ENCODE measurements around the gene NKX6-2. TPM values are rescaled to one million over a fixed set of nuclear protein-coding genes. Genes with fewer than 3 reads are reported as not detected.

NKX6-2 gene
- total RNA-seq, 4 donors from 2014 or later = not detected

DNA sequence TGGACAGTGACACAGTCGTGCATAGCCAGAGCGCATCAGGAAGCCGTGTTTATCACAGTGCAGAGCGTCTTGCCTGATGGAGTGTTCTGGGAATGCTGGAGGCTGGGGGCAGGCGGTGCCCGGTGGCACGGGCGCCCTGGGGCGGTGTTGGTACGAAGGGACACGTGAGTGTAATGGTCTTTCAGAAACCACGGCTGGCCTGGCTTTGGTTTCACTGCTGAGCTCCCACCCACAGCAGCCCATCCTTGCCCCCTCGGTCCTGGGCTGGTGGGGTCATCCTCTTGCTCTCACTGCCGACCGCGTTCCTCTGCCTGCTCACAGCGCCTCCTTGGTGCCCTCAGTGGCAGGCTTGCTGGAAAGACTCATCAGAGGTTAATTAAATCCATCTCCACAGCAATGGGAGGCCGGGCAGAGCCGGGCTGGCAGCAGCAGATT is 50.6 kb downstream of the NKX6-2 start:
- no peak for TF ChIP-seq POLR2AphosphoS5 (IDR thresholded peaks at IDR 0.05)
- TF ChIP-seq EP300 (IDR thresholded peaks at IDR 0.05) = no peak
- no peak for TF ChIP-seq POLR2A (IDR thresholded peaks at IDR 0.05; ENCODE audit: low read depth)
- TF ChIP-seq, protein P1, sequence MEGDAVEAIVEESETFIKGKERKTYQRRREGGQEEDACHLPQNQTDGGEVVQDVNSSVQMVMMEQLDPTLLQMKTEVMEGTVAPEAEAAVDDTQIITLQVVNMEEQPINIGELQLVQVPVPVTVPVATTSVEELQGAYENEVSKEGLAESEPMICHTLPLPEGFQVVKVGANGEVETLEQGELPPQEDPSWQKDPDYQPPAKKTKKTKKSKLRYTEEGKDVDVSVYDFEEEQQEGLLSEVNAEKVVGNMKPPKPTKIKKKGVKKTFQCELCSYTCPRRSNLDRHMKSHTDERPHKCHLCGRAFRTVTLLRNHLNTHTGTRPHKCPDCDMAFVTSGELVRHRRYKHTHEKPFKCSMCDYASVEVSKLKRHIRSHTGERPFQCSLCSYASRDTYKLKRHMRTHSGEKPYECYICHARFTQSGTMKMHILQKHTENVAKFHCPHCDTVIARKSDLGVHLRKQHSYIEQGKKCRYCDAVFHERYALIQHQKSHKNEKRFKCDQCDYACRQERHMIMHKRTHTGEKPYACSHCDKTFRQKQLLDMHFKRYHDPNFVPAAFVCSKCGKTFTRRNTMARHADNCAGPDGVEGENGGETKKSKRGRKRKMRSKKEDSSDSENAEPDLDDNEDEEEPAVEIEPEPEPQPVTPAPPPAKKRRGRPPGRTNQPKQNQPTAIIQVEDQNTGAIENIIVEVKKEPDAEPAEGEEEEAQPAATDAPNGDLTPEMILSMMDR (IDR thresholded peaks at IDR 0.05) = no peak
- DNase-seq (ENCODE audit: extremely low spot score) = no peak
- Histone ChIP-seq H3K4me3 (no peak overlapping the region), H3K27ac (replicated peaks in 1 of 4) (no peak overlapping the region), H3K36me3 (peaks cover 0 to 75% (median 43%) of the 10 kb centered on the region in 4 donors), H3K4me1 (peaks cover 0 to 4% (median 0%) of the 10 kb centered on the region in 4 donors), H3K9me3 (no peaks in the 10 kb centered on the region), H3K27me3 (no peaks in the 10 kb centered on the region)
- intact Hi-C loops (cut with DNase I) = no loop called here
- WGBS = 93% methylated on average over 17 of the region's 19 CpGs

DNA sequence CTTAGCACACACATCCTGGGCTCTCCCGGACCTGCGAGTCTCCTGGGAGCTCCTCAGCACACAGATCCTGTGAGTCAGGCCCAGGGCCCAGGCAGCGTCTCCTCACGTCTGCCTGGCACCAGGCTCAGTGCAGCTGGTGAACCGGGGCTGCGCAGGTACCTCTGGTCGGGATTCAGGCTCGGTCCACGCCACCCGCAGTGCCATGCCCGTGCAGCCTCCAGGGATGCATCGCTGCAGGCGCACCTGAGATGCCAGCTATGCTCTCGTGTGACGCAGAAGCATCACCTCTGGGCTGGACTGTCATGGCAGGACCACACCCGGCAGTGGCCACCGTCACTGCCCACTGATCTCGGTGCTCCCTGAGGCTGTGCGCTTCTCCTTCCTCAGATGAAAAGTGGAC is 52.0 kb downstream of the NKX6-2 start:
- H3K36me3 ChIP-seq = peaks cover 0 to 78% (median 49%) of the 10 kb centered on the region in 4 donors
- H3K4me3 ChIP-seq = no peak overlapping the region
- WGBS = 91% methylated on average over 16 of the region's 19 CpGs
- H3K27ac ChIP-seq (replicated peaks in 1 of 4) = no peak overlapping the region
- TF ChIP-seq EP300 (IDR thresholded peaks at IDR 0.05) = no peak
- TF ChIP-seq, protein P1 (IDR thresholded peaks at IDR 0.05) = no peak
- no peak for TF ChIP-seq POLR2AphosphoS5 (IDR thresholded peaks at IDR 0.05)
- no peak for TF ChIP-seq POLR2A (IDR thresholded peaks at IDR 0.05; ENCODE audit: low read depth)
- no peak for DNase-seq (ENCODE audit: extremely low spot score)
- H3K27me3 ChIP-seq = no peaks in the 10 kb centered on the region
- peaks cover 0 to 4% (median 0%) of the 10 kb centered on the region in 4 donors for H3K4me1 ChIP-seq
- H3K9me3 ChIP-seq = no peaks in the 10 kb centered on the region
- intact Hi-C loops (cut with DNase I) = no loop called here

Other genes starting within 250 kb of the NKX6-2 start
- 100 to 1,000 TPM; 234 to 301 (median 245) TPM for gene INPP5A, start 248.4 kb downstream of the NKX6-2 start, total RNA-seq
- gene CFAP46, start 156.4 kb upstream of the NKX6-2 start, total RNA-seq = 1 to 10 TPM in 1 of 4 donors, under 1 TPM in 3; under 0.01 to 1.3 (median 0.28) TPM